KBM-7 (cell line): Measurements from ENCODE around the gene TEX264.

Experiments
- DNase-seq: peaks from one replicate; pipeline ENCODE4 v3.0.0-alpha.2; 2015
- in situ Hi-C: fragments of 300-500 bp; cut with MboI; formaldehyde crosslinking; loops from 2 replicates; pipeline ENCODE4 v1.14.3; 2020; ENCODE audit warnings: low sequenced_read_pairs, low pct_unique_long_range_greater_than_20kb, mixed read lengths

Gene TEX264

DNA sequence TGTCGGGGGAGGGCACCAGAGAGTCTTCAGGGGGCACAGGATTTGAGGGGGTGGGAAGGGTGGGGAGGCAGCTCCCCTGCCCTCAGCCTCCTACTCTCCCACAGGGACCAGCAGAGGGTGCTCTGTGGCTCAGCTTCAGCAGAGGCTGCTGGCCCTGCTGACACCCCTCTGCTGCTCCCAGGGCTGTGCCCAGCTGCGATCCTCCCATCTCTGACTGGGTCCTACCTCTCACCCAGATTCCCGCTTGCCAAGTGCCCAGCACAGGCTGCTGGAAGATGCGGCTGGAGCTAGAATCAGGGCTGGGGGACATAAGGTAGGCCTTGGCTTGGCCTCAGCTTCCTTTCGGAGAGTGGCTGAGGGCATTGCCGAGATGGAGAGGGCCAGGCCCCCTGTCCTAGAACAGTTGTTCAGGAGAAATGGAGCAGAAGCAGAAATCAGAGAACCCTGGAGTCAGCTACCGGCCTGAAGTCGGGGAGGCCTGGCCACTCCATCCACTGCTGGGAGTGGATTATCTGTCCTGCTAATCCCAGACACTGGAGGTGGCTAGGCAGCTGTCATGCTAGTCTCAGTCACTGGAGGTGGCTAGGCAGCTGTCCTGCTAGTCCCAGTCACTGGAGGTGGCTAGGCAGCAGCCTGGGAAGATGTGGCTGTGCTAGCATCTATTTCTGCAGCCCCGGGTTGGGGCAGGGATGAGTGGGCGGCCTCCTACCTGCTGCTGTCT is 39.7 kb downstream of the TEX264 start:
- in situ Hi-C loops: no loop called here
- no peak for DNase-seq

DNA sequence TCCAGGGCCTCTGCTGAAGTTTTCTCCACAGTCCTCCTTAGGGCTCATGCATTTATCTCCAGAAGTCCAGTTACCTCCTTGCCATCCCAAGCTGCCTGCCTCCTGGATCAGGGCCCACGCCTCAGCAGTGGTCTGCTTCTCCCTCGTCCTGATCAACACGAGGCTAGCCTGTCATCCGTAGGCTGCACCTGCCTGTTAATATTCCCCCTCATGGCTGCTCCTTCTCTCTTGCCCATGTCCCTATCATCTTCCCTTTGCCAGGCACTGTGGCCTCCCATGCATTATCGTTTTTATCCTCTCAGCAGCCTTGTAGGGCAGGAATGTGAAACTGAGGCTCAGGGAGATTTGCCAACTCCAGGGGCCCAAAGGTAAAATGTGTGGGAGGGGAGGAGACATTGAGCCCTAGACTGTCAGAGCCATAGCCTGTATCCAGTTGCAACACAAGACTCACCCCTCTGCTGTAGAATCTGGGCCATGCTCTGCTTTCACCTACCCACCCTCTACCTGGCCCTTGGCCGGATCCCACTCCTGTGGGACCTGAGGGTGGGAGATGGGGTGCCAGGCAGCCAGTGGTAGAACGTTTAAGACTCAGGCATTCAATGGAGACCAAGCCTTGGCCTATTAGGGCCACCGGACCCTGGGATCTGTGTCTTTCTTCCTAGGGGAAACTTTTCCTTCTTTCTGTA is 40.4 kb downstream of the TEX264 start:
- no peak for DNase-seq
- in situ Hi-C loops: no loop called here

DNA sequence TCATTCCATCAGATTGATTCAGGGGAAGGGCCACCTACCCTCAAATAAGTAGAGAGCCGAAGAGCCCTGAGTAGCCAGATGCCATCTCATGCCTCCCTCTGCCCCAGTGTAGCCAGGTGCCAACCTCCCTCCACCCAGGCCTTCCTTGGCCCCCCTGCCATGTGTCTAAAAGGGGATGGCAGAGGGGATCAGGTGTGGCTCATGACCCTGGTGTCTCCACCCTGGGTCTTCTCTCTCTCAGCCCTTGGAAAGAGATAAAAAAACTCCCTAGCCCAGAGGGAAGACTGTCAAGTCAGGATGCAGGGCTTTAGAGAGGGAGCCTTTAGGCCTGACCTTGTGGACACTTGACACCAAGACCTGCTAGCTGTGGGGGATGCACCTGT is 41.0 kb downstream of the TEX264 start:
- DNase-seq: no peak
- in situ Hi-C loops: no loop called here

DNA sequence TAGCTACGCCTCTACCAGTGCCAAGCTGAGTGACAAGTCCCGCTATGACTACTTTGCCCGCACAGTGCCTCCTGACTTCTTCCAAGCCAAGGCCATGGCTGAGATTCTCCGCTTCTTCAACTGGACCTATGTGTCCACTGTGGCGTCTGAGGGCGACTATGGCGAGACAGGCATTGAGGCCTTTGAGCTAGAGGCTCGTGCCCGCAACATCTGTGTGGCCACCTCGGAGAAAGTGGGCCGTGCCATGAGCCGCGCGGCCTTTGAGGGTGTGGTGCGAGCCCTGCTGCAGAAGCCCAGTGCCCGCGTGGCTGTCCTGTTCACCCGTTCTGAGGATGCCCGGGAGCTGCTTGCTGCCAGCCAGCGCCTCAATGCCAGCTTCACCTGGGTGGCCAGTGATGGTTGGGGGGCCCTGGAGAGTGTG is 41.5 kb downstream of the TEX264 start:
- in situ Hi-C loops: no loop called here
- no peak for DNase-seq

DNA sequence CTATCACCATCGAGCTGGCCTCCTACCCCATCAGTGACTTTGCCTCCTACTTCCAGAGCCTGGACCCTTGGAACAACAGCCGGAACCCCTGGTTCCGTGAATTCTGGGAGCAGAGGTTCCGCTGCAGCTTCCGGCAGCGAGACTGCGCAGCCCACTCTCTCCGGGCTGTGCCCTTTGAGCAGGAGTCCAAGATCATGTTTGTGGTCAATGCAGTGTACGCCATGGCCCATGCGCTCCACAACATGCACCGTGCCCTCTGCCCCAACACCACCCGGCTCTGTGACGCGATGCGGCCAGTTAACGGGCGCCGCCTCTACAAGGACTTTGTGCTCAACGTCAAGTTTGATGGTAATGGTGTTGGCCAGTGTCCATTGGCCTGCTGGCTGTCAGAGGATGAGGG is 41.9 kb downstream of the TEX264 start:
- in situ Hi-C loops: no loop called here
- no peak for DNase-seq

DNA sequence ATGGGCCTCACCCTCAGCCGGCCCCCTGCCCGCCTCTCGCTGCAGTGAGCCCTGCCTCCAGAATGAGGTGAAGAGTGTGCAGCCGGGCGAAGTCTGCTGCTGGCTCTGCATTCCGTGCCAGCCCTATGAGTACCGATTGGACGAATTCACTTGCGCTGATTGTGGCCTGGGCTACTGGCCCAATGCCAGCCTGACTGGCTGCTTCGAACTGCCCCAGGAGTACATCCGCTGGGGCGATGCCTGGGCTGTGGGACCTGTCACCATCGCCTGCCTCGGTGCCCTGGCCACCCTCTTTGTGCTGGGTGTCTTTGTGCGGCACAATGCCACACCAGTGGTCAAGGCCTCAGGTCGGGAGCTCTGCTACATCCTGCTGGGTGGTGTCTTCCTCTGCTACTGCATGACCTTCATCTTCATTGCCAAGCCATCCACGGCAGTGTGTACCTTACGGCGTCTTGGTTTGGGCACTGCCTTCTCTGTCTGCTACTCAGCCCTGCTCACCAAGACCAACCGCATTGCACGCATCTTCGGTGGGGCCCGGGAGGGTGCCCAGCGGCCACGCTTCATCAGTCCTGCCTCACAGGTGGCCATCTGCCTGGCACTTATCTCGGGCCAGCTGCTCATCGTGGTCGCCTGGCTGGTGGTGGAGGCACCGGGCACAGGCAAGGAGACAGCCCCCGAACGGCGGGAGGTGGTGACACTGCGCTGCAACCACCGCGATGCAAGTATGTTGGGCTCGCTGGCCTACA is 44.4 kb downstream of the TEX264 start:
- no peak for DNase-seq
- in situ Hi-C loops: no loop called here

DNA sequence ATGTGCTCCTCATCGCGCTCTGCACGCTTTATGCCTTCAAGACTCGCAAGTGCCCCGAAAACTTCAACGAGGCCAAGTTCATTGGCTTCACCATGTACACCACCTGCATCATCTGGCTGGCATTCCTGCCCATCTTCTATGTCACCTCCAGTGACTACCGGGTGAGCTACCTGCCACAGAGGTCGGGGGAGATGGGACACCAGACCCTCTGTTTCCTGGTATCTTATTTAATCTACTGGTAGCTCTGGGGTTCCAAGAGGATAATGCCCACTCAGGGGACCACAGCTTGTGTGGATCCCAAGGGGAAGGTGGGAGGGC is 44.9 kb downstream of the TEX264 start:
- in situ Hi-C loops: no loop called here
- DNase-seq: no peak

DNA sequence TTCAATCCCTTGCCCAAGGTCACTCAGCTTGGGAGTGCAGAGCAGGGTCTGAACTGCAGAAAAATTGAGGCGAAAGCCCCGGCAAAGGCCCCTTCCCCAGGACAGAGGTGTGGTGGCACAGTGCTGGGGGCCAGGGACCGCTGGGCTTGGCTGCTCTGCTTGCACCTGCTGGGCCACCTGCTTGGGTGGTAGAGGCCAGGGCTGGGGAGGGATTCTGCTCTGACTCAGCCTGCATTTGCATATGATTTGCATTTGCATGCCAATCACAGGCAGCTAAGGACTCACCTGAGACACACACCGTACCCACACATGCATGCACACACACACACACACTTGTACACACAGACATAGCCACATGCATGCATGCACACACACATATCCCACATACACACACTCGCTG is 45.8 kb downstream of the TEX264 start:
- no peak for DNase-seq
- in situ Hi-C loops: no loop called here

DNA sequence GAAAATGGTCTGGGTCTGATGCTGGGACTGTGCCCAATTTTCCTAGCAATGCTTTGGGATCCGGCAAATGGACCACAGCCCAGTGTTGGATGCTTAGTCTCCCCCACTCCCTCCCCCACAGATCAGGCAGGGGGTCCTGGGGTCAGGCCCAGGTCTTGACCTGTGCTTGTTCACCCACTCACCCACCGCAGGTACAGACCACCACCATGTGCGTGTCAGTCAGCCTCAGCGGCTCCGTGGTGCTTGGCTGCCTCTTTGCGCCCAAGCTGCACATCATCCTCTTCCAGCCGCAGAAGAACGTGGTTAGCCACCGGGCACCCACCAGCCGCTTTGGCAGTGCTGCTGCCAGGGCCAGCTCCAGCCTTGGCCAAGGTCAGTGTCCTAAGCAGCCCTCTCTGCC is 46.4 kb downstream of the TEX264 start:
- in situ Hi-C loops: no loop called here
- DNase-seq: no peak

DNA sequence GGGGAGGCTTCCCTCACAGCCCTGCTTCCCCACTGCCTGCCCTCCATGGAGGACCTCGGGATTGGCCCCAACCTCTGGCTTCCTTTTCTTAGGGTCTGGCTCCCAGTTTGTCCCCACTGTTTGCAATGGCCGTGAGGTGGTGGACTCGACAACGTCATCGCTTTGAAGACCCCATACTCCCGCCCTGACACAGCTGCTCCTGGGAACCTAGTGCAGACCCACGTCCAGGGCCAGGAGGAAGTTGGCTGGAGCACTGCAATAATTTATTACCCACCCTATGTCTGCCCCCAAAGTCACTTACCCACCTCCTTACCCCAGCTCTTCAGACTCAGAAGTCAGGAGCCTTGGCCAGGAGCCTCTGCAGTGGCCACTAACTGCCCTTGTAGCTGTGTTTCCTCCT is 46.9 kb downstream of the TEX264 start:
- in situ Hi-C loops: no loop called here
- DNase-seq: no peak

DNA sequence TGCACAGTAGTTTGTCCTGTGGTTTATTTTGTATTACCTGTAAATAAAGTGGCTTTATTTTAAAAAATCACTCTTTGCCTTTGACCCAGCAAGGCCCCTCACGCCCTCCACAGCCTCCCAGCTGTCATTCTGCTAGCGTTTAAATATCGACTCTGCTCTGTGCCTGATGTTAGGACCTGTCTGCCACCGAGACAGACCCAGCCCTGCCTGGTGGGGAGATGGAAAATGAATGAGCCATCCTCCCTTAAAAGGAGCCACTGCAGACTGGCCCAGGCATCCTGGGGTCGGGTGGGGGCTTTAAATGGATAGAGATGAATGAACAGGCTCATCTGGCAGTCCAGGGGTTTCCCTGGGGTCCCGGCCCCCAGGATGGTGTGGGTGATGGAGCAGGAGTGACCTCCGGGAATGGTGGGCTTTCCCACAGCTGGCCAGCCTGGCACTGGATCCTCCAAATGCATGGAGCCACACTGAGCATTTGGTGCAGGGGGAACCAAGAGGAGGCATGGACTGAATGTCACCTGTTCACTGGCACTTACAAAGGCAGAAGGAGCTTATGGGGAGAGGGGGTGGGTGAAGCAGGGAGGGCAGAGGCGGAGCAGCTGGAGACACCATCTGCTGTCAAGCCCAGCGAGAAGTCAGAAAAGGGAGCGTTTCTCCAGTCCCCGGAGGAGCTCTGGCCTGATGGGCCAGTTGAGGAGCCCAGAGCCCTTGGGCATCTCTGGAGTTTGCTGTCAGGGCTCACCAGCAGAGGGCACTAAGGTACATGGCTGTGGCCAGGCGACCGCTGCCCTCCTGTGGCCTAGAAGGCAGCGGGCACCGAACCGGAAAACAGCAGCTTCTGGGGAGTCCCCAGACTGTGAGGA is 47.7 kb downstream of the TEX264 start:
- in situ Hi-C loops: no loop called here
- peak; percentile 74 for DNase-seq

DNA sequence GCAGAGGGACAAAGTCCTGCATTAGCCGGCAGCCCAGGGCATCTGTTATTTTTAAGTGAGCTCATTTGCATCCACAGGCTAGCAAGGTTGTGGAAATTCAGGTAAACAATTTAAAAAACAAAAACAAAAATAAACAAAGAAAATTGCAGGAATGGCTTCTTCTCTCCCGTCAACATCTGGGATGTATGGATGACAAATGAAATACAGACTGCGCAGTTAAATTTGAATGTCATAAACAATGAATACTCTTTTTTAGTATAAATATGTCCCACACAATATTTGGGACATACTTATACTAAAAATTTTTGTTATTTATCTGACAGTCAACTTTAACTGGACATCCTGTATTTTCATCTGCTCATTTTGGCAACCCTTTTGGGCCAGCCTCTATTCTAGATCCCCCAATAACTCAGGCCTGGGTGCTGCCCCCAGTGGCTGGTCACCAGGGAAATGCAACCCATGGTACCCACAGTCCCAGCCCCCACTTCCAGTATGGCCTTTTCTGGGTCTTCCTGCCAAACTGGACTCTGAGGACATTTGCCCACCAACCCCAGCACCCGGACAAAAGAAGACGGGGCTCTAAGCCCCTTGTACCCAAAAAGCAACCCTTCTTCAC is 48.5 kb downstream of the TEX264 start:
- in situ Hi-C loops: no loop called here
- DNase-seq: no peak

DNA sequence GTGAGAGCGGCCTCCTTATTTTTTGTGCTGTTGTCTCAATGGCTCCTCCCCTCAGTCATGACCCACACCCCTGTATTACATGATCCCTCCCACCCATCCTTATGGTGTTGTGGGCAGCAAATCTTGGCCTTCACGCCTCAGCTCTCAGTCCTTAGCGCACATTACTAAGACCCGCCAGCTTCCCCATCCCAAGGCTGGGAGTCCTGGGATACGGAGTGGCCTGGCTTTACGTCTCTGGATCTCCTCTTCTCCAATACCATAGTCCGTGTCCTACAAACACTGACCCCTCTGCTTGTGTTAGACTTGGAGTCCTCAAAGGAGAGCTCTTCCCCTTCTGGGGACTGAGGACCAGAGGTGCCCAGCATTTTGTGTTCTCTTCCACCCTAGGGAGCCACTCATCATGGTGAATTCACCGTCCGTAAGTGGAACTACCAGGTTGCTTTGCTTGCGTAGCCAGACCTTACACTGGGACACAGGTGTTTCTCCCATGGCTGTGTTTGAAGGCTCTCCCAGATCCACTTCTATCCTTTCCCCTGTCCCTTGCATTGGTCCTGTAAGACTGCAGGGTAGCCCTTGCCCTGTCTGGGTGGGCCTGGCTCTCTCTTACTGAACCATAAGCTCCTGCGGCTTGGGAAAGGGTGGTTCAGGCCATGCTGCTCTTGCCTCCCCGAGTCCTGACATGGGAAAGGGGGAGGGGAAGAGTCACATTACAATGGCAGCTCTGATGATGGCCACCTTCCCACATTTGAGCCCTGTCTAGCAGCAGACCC is 49.4 kb downstream of the TEX264 start:
- DNase-seq: no peak
- in situ Hi-C loops: no loop called here

DNA sequence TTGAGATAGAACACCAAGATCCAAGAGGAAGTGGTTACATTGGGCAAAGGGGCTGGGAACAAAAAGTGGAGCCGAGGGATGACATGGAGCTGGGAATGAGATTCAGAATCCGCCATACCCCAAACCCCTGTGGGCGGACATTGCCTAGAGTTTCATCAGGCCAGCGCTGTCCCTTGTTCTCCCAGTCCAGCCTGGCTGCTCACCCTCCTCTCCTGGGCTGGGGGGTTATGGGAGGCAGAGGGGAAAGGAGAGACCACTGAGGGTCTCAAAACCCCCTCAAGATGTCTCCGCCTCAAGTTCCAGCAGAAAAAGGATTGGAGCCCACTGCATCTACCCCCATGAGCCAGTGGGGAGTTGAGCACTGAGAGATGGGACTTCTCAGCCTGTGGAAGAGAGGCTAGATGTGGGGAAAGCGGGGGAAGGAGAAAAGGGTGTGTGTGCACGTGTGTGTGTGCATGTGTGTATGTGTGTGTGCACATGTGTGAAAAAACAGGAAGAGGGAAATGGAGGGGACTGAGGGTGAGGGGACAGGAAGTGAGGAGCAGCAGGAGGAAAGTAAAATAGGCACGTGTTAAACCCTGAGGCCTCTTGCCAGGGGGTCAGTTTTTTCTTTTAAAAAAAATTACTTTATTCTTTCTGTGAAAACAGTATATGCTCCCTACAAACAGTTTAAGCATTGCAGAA is 50.2 kb downstream of the TEX264 start:
- in situ Hi-C loops: no loop called here
- DNase-seq: peak; percentile 41

DNA sequence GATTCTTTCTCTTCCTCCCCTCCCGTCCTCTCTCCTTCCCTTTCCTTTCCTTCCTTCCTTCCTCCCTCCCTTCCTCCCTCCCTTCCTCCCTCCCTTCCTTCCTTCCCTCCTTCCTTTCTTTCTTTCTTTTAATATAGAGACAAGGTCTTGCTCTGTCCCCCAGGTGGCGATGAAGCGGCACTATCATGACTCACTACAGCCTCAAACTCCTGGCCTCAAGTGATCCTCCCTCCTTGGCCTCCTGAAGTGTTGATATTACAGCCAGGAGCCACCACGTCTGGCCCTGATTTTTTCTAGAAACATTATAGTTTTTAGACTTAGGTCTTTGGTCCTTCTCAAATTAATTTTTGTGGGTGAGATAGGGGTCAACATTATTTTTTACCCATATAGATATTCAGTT is 51.3 kb downstream of the TEX264 start:
- peak; percentile 26 for DNase-seq
- in situ Hi-C loops: no loop called here

DNA sequence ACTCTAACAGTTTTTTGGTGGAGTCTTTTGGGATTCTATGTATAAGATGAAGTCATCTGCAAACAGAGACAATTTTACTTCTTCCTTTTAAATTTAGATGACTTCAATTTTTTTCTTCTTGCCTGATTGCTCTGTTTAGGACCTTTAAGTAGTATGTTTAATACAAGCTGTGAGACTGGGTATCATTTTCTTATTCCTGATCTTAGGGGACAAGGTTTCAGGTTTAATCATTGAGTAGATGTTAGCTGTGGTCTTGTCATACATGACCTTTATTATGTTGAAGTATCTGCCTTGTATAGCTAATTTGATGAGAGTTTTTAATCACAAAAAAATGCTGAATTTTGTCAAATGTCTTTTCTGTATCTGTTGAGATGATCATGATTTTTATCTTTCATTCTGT is 56.4 kb downstream of the TEX264 start:
- in situ Hi-C loops: no loop called here
- DNase-seq: no peak

DNA sequence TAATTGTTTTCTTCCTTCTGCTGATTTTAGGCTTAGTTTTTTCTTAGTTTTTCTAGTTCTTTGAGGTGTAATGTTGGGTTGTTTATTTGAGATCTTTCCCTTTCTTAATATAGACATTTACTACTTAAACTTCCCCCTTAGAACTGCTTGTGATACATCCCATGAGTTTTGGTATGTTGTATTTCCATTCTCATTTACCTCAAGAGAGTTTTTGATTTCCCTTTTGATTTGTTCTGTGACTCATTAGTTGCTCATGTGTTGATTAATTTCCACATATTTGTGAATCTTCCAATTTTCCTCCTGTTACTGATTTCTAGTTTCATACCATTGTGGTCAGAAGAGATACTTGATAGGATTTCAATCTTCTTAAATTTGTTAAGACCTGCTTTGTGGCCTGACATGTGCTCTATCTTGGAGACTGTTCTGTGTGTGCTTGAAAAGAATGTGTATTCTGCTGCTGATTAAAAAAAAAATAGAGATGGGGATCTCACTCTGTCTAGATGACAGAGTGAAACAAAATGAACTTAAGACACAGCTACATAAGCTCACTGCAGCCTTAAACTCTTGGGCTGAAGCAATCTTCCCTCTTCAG is 58.1 kb downstream of the TEX264 start:
- DNase-seq: no peak
- in situ Hi-C loops: no loop called here
